Activated naive CD8-positive, alpha-beta T cell treated with anti-CD3 and anti-CD28 coated beads for 36 hours (primary cell): ENCODE results near the gene CEP131. TPM values are rescaled to one million over a fixed set of nuclear protein-coding genes. Genes with fewer than 3 reads are reported as not detected.

Source experiments
- DNase-seq: peaks from one replicate; pipeline ENCODE4 v3.0.0; 2021
- H3K27ac Mint-ChIP-seq: one replicate; pipeline ENCODE4 v1.8.0; 2022; ENCODE audit warnings: mild to moderate bottlenecking, moderate library complexity, mixed read lengths
- H3K27me3 Mint-ChIP-seq: one replicate; pipeline ENCODE4 v1.8.0; 2022; ENCODE audit warnings: mild to moderate bottlenecking, mixed read lengths
- H3K36me3 Mint-ChIP-seq: one replicate; pipeline ENCODE4 v1.8.0; 2021; ENCODE audit warnings: mild to moderate bottlenecking, mixed read lengths
- H3K4me1 Mint-ChIP-seq: one replicate; pipeline ENCODE4 v1.8.0; 2021; ENCODE audit warnings: mixed read lengths
- H3K4me3 Mint-ChIP-seq: one replicate; pipeline ENCODE4 v1.8.0; 2022; ENCODE audit warnings: mild to moderate bottlenecking, moderate library complexity, mixed read lengths
- H3K9me3 Mint-ChIP-seq: one replicate; pipeline ENCODE4 v1.8.0; 2022; ENCODE audit warnings: mixed read lengths
- total RNA-seq, 2 experiments: library from RNA; stranded (reverse); gene quantifications; one replicate each; pipeline ENCODE4 v1.2.3, GENCODE V29; 2021

Gene CEP131
- total RNA-seq, 2 experiments from 2014 or later, result 8.6 to 10.2 TPM

DNA sequence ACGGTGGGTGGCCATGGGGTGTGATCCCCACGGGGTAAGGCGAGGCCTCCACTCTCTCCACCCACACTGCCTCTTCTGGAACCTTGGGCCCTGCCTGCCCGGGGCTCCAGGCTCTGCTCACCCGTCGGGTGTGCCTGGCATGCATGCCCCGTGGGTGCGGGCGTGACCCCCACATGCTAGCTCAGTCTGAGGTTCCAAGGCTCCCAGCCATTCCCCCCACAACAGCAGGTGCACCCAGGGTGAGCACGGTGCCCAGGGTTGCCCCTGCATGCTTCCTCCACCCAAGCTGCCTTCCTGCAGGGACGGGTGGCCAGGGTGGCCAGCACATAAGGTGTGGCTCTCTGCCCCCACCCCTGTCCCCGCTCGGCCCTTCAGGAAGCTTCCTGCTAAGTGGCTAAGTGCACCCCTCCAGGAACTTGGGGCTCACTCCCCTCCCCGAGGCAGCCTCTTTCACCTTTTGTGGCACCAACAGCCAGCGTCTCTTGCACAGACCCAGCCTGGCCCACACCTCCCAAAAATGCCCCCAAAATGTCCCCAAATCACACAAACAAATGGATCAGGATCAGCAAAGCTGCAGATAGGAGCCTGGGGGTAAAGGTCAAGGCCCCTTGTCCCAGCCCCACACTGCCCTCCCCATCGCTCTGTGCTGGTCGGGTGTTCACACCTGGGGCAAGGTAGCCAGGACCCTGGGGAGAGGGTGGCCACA, 78.9 kb downstream of the CEP131 start:
- Mint-ChIP-seq H3K27me3 (peaks cover 7% of the 10 kb centered on the region), H3K9me3 (peaks cover under 1% of the 10 kb centered on the region), H3K4me1 (no peaks in the 10 kb centered on the region), H3K36me3 (no peaks in the 10 kb centered on the region), H3K27ac (no peak overlapping the region), H3K4me3 (no peak overlapping the region)
- DNase-seq, result no peak

DNA sequence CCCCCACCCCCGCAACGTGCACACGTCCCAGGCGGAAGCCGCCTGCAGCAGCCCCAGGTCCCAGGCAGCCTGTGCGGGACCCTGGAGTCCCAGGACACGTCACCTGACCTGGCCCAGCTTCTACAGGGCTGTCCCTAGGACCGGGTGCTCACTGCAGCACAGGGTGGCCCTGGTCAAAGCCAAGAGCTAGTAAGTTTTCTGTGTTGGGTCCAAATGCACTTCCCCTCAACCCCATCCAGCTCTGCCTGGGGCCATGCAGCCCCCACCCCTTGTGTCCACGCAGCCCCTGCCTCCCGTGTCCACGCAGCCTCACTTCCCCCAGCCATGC, 79.6 kb downstream of the CEP131 start:
- Mint-ChIP-seq H3K4me1 (no peaks in the 10 kb centered on the region), H3K27me3 (peaks cover 7% of the 10 kb centered on the region), H3K36me3 (no peaks in the 10 kb centered on the region), H3K9me3 (peaks cover 6% of the 10 kb centered on the region), H3K27ac (no peak overlapping the region), H3K4me3 (no peak overlapping the region)
- no peak for DNase-seq

DNA sequence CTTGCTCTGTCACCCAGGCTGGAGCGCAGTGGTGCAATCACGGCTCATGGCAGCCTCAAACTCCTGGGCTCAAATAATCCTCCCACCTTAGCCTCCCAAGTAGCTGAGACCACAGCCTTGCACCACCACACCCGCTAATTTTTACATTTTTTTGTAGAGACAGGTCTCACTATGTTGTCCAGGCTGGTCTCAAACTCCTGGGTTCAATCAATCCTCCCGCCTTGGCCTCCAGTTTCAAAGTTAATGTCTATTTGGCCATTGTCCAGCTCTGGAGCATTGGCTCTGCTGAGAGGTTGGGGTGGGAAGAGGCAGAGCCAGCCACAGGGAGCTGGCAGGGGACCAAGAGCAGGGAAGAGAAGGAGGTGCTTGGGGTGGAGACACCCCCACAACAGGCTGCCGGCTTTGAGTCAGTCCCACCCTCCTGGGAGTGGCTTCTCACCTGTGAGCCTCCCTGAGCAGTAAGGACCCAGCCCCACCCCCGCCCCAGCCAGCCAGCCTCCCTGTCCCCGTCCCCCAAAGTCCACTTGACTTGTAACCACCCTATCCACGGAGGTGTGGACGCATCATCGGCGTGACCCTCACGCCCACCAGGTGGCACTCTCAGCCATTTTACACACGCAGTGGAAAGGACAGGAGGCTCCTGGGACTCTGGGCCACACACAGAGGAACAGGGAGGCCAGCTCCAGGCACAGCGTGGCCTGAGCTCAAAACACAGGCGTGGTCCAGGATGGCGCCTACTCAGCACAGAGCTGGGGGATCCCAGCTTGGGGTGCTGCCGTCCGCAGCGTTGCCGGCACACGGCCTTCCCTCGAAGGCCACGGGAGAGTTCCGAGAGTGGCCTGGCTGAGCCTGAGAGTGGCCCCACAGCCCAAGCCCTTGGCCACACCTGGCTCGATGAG, 80.2 kb downstream of the CEP131 start:
- no peak overlapping the region for H3K27ac Mint-ChIP-seq
- H3K36me3 Mint-ChIP-seq, result no peaks in the 10 kb centered on the region
- peaks cover 7% of the 10 kb centered on the region for H3K27me3 Mint-ChIP-seq
- DNase-seq, result peak; percentile 56
- peaks cover 11% of the 10 kb centered on the region for H3K9me3 Mint-ChIP-seq
- no peak overlapping the region for H3K4me3 Mint-ChIP-seq
- no peaks in the 10 kb centered on the region for H3K4me1 Mint-ChIP-seq

DNA sequence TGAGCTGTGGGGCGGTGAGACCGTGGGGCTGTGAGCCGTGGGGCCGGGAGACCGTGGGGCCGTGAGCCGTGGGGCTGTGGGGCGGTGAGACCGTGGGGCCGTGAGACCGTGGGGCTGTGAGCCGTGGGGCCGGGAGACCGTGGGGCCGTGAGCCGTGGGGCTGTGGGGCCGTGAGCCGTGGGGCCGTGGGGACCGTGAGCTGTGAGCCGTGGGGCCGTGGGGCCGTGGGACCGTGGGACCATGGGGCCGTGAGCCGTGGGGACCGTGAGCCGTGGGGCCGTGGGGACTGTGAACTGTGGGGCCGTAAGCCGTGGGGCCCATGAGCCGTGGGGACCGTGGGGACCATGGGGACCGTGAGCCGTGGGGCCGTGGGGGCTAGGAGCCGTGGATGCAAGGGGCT, 82.1 kb downstream of the CEP131 start:
- Mint-ChIP-seq H3K9me3 (peaks cover 11% of the 10 kb centered on the region), H3K27me3 (peaks cover 7% of the 10 kb centered on the region), H3K4me1 (no peaks in the 10 kb centered on the region), H3K4me3 (no peak overlapping the region), H3K27ac (no peak overlapping the region), H3K36me3 (no peaks in the 10 kb centered on the region)
- no peak for DNase-seq

DNA sequence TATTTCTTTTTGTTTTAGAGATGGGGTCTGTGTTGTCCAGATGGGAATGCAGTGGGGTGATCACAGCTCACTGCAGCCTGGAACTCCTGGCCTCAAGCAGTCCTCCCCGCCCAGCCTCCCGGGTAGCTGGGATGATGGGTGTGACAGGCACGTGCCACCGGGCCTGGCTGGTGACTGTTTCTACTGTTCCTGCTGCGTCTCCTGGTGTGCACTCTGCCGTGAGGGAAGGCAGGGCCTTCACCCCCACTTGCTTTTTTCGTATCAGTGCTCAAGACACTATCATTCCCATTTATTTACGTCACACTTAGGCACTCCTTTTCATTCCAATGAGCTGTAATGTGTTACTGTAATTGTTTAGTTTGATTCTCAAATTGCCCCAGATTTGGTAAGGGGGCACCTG, 82.7 kb downstream of the CEP131 start:
- Mint-ChIP-seq H3K27ac (no peak overlapping the region), H3K9me3 (peaks cover 11% of the 10 kb centered on the region), H3K36me3 (no peaks in the 10 kb centered on the region), H3K27me3 (peaks cover 7% of the 10 kb centered on the region), H3K4me3 (no peak overlapping the region), H3K4me1 (no peaks in the 10 kb centered on the region)
- no peak for DNase-seq

Other genes starting within 250 kb of the CEP131 start
- 10 to 100 TPM; 21.6 to 23.8 TPM for gene CHMP6, start 231.1 kb downstream of the CEP131 start, total RNA-seq
- gene BAIAP2, start 187.8 kb downstream of the CEP131 start, total RNA-seq, result 10 to 100 TPM in 1 of 2 experiments, 1 to 10 TPM in 1; 7.7 to 10.0 TPM
- not detected for gene PVALEF, start 57.5 kb downstream of the CEP131 start, total RNA-seq
- under 1 TPM; 0.21 to 0.26 TPM for gene AATK, start 56.7 kb downstream of the CEP131 start, total RNA-seq
- 10 to 100 TPM; 25.9 to 31.7 TPM for gene TEPSIN, start 16.1 kb upstream of the CEP131 start, total RNA-seq
- gene NDUFAF8, start 16.4 kb upstream of the CEP131 start, total RNA-seq, result 100 to 1,000 TPM in 1 of 2 experiments, 10 to 100 TPM in 1; 97.2 to 102 TPM
- 10 to 100 TPM; 35.7 to 38.7 TPM for gene SLC38A10, start 72.3 kb upstream of the CEP131 start, total RNA-seq
- under 1 TPM; 0.08 to 0.25 TPM for gene BAHCC1, start 172.5 kb upstream of the CEP131 start, total RNA-seq